ENCODE measurements around the gene PLA2G15. TPM values are rescaled to one million over a fixed set of nuclear protein-coding genes. Genes with fewer than 3 reads are reported as not detected.

PLA2G15 gene
- total and polyA plus RNA-seq, 11 donors: 25.8 to 68.0 (median 45.4) TPM

DNA sequence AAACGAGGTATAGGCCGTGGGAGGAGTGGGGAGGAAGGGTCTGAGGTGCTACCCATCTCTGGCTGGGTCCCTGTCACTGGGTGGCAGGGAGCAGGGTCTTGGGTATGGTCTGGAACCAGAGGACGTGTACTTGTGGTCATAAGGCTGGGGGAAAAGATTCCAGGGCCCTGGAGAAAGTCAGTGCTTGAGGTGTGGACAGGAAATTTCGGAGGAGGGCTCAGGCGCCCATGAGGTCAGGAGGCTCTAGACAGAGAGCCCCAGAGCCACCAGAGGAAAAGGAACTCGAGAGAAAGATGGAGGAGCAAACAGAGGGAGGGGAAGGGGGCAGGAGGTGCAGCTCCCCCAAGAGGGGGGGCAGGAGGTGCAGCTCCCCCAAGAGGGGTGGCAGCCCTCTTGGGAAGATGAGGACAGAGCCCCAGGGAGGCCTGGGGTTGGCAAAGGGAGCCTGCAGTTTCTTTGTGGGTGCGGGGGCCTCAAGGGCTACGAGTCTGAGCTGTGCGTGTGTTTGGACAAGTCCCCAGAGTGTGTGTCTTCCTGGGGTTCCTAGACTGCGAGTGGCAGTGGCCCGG is 18.5 kb downstream of the PLA2G15 start:
- 36 to 58% (median 37%) methylated on average over 7 to 11 of the region's 11 CpGs for WGBS, 4 donors

GRCh38 chr16:68264128-68265077 is 19.2 kb downstream of the PLA2G15 start, which contains the start of gene SLC7A6:
SLC7A6 (plus strand) TSS chr16:68264526; CDS start chr16:68274727, 10,201 bp downstream.
- TF ChIP-seq CTCF (IDR thresholded peaks at IDR 0.05) (peak; percentile 57 to 90 (median 76)), POLR2A (IDR thresholded peaks at IDR 0.05) (peak; percentile 73 to 86)
- H3K4me3 ChIP-seq: peak within 1 kb of the TSS; percentile 53 to 97 (median 90)
- WGBS, 4 donors: 0 to 1% (median 0%) methylated on average over 31 to 123 of the region's 123 CpGs
- intact Hi-C loops (cut with DNase I): loop anchor here (1.0 to 5.0 kb wide), 8 partner anchors 20 to 63 kb away; partner anchors contain the start of genes PRMT7 (in 9 of the 10) and SLC7A6OS (in 9 of the 10)
- H3K36me3 ChIP-seq: peaks cover 0 to 29% (median 16%) of the 10 kb centered on the region in 9 donors
- peak; percentile 21 to 80 (median 69) for ATAC-seq
- no peaks in the 10 kb centered on the region for H3K9me3 ChIP-seq
- no peaks in the 10 kb centered on the region for H3K27me3 ChIP-seq
- H3K27ac ChIP-seq: peak within 1 kb of the TSS; percentile 86 to 100 (median 98)
- peaks cover 0 to 74% (median 45%) of the 10 kb centered on the region in 12 donors for H3K4me1 ChIP-seq
- DNase-seq: peak; percentile 78 to 90 (median 84)

More for the DNA sequence above, 18.5 kb downstream of the PLA2G15 start:
- DNase-seq: no peak
- ATAC-seq: no peak
- peak overlapping the region; percentile 86 to 100 (median 98) for H3K27ac ChIP-seq
- no peaks in the 10 kb centered on the region for H3K9me3 ChIP-seq
- intact Hi-C loops (cut with DNase I): loop anchor here (1.0 to 5.0 kb wide), 10 partner anchors 21 to 64 kb away; partner anchors contain the start of genes PRMT7 (in 9 of the 10) and SLC7A6OS (in 9 of the 10)
- H3K4me3 ChIP-seq: peak overlapping the region; percentile 53 to 97 (median 90)
- no peak for TF ChIP-seq POLR2A (IDR thresholded peaks at IDR 0.05)
- no peak for TF ChIP-seq CTCF (IDR thresholded peaks at IDR 0.05)
- H3K4me1 ChIP-seq: peaks cover 0 to 72% (median 43%) of the 10 kb centered on the region in 12 donors
- no peaks in the 10 kb centered on the region for H3K27me3 ChIP-seq
- H3K36me3 ChIP-seq: peaks cover 0 to 37% (median 22%) of the 10 kb centered on the region in 9 donors

GRCh38 chr16:68265078-68265920 is 20.1 kb downstream of the PLA2G15 start:
- ATAC-seq: peak; percentile 71 to 83 (median 72)
- intact Hi-C loops (cut with DNase I): loop anchor here in 2 of 10 donors (2.0 kb wide), 2 partner anchors 20 to 46 kb away; partner anchors contain the start of genes PRMT7 (in 1 of the 2) and SLC7A6OS (in 1 of the 2)
- TF ChIP-seq CTCF (IDR thresholded peaks at IDR 0.05) (no peak), POLR2A (IDR thresholded peaks at IDR 0.05) (peak in 1 of 2 donors; percentile 60)
- no peaks in the 10 kb centered on the region for H3K27me3 ChIP-seq
- 3 to 6% (median 5%) methylated on average over 23 of the region's 23 CpGs for WGBS, 4 donors
- H3K9me3 ChIP-seq: no peaks in the 10 kb centered on the region
- peaks cover 0 to 20% (median 7%) of the 10 kb centered on the region in 9 donors for H3K36me3 ChIP-seq
- H3K27ac ChIP-seq: peak overlapping the region; percentile 86 to 100 (median 98)
- H3K4me1 ChIP-seq: peaks cover 0 to 76% (median 45%) of the 10 kb centered on the region in 12 donors
- peak overlapping the region; percentile 53 to 97 (median 90) for H3K4me3 ChIP-seq
- peak; percentile 54 to 74 (median 67) for DNase-seq
